GM21381 (cell line): ENCODE results near the gene KIF20B.

Source experiments
- ATAC-seq: cut with Tn5 transposase; IDR thresholded peaks from one replicate; pipeline ENCODE4 v1.9.1; 2021; ENCODE audit warnings: mild to moderate bottlenecking, moderate library complexity; ENCODE audit not compliant: unreplicated experiment

The KIF20B gene

GRCh38 chr10:89701242-89702120, at the start of gene KIF20B:
Gene KIF20B (plus strand): TSS chr10:89701590. CDS start chr10:89705295, 3,705 bp downstream.
- ATAC-seq, result peak; percentile 98

- peak; percentile 55 for ATAC-seq
Observed at GRCh38 chr10:89651916-89652573, 49.3 kb upstream of the KIF20B start.

- ATAC-seq, result no peak
Observed at GRCh38 chr10:89652806-89653370, 48.5 kb upstream of the KIF20B start.

- peak; percentile 75 for ATAC-seq
Observed at GRCh38 chr10:89653410-89653869, 48.0 kb upstream of the KIF20B start.

GRCh38 chr10:89655722-89656121, 45.7 kb upstream of the KIF20B start:
- ATAC-seq, result no peak

- no peak for ATAC-seq
Observed at GRCh38 chr10:89657302-89657701, 44.1 kb upstream of the KIF20B start.

- ATAC-seq, result no peak
Observed at GRCh38 chr10:89659143-89660131, 42.0 kb upstream of the KIF20B start.

- no peak for ATAC-seq
Observed at GRCh38 chr10:89662596-89662995, 38.8 kb upstream of the KIF20B start.

- ATAC-seq, result no peak
Observed at GRCh38 chr10:89663144-89663543, 38.2 kb upstream of the KIF20B start.

GRCh38 chr10:89664203-89664602, 37.2 kb upstream of the KIF20B start:
- no peak for ATAC-seq

GRCh38 chr10:89665302-89665701, 36.1 kb upstream of the KIF20B start:
- ATAC-seq, result no peak

- ATAC-seq, result no peak
Observed at GRCh38 chr10:89666138-89666537, 35.3 kb upstream of the KIF20B start.

- ATAC-seq, result no peak
Observed at GRCh38 chr10:89668386-89669071, 32.9 kb upstream of the KIF20B start.

- ATAC-seq, result no peak
Observed at GRCh38 chr10:89669985-89670384, 31.4 kb upstream of the KIF20B start.

GRCh38 chr10:89670926-89671325, 30.5 kb upstream of the KIF20B start:
- no peak for ATAC-seq

GRCh38 chr10:89677341-89677740, 24.0 kb upstream of the KIF20B start:
- ATAC-seq, result no peak

- ATAC-seq, result no peak
Observed at GRCh38 chr10:89679986-89680385, 21.4 kb upstream of the KIF20B start.

GRCh38 chr10:89683883-89684282, 17.5 kb upstream of the KIF20B start:
- no peak for ATAC-seq

GRCh38 chr10:89684604-89685003, 16.8 kb upstream of the KIF20B start:
- no peak for ATAC-seq

GRCh38 chr10:89685936-89686335, 15.5 kb upstream of the KIF20B start:
- no peak for ATAC-seq
